Gastrocnemius medialis (tissue), 4 donors: ENCODE measurements around the gene RHOU.

Source experiments
- POLR2A ChIP-seq, 2 donors: fragments of 450-650 bp; IDR thresholded peaks; one replicate each; pipeline ENCODE4 v1.6.1; 2017; ENCODE audit warnings: antibody characterized with exemption in 2 of 2, mild to moderate bottlenecking in 2 of 2, moderate library complexity in 2 of 2
- TF ChIP-seq, protein P1 (sequence below), 5 experiments: fragments of 450-650 bp in 3 of 5; fragments of 200-600 bp in 2 of 5; sonication (generic) in 2 of 5; IDR thresholded peaks in 4 of 5; conservative IDR thresholded peaks in 1 of 5; 1 replicate in 4 of 5; 2 replicates in 1 of 5; pipeline ENCODE4 v1.5.1; 2016 to 2019; ENCODE audit warnings: antibody characterized with exemption in 5 of 5, mild to moderate bottlenecking in 3 of 5, moderate library complexity in 3 of 5

- TF ChIP-seq, protein P1, sequence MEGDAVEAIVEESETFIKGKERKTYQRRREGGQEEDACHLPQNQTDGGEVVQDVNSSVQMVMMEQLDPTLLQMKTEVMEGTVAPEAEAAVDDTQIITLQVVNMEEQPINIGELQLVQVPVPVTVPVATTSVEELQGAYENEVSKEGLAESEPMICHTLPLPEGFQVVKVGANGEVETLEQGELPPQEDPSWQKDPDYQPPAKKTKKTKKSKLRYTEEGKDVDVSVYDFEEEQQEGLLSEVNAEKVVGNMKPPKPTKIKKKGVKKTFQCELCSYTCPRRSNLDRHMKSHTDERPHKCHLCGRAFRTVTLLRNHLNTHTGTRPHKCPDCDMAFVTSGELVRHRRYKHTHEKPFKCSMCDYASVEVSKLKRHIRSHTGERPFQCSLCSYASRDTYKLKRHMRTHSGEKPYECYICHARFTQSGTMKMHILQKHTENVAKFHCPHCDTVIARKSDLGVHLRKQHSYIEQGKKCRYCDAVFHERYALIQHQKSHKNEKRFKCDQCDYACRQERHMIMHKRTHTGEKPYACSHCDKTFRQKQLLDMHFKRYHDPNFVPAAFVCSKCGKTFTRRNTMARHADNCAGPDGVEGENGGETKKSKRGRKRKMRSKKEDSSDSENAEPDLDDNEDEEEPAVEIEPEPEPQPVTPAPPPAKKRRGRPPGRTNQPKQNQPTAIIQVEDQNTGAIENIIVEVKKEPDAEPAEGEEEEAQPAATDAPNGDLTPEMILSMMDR (IDR thresholded peaks at IDR 0.05 in 4 of 5, conservative IDR thresholded peaks at IDR 0.05 in 1 of 5), result no peak
- TF ChIP-seq POLR2A (IDR thresholded peaks at IDR 0.05), result no peak
Observed at GRCh38 chr1:228732426-228732825, 2.9 kb upstream of the RHOU start.
